DMS114 treated with DMSO at 0.1 percent for 48 hours (cell line): ENCODE measurements around the gene NR1D1.

Source experiments
- DNase-seq: peaks from one replicate; lab custom pipeline; 2025; ENCODE audit not compliant: unreplicated experiment; lab: John Stamatoyannopoulos, UW

Gene NR1D1

DNA sequence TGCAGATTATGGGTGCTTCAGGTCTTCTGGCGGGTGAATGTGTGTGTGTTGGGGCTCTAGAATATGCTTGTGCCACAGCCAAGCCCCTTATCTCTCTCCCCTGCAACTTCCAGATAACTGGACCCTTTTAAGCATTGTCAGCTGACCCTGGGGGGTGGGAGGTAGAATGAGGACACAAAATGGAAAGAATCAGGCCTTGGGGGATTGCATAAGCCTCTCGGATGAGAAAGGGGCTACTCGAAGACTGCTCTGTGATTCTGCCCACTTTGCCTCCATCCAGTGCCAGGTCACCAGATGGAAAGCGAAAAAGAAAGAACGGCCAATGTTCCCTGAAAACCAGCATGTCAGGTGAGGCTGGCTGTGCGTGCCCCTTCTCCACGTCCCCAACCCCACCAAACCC, 23.8 kb downstream of the NR1D1 start:
- no peak for DNase-seq

DNA sequence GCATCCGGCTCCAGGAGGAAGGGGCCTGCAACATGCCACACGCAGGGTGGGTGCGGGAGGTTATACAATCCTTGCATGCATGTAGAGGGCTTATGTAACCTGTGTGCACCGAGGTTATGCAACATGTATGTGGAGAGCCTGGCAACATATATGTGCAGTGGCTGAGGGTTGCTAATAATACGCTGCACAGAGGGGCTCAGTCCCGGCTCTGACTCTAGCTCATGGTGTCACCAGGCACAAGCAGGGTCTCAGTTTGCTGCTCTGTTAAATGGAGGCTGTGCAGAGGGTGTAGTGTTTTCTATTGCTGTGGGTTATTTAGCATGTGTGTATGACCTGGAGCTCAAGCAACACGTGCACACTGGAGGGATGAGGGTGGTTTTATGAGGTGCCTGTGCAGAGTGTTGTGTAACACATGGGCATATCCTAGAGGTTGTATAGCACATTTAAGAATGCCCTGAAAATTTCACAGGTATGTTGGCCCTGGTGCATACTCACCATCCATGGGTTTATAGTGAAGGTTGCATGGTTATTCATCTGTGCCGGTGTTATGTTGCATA, 24.4 kb downstream of the NR1D1 start:
- no peak for DNase-seq

DNA sequence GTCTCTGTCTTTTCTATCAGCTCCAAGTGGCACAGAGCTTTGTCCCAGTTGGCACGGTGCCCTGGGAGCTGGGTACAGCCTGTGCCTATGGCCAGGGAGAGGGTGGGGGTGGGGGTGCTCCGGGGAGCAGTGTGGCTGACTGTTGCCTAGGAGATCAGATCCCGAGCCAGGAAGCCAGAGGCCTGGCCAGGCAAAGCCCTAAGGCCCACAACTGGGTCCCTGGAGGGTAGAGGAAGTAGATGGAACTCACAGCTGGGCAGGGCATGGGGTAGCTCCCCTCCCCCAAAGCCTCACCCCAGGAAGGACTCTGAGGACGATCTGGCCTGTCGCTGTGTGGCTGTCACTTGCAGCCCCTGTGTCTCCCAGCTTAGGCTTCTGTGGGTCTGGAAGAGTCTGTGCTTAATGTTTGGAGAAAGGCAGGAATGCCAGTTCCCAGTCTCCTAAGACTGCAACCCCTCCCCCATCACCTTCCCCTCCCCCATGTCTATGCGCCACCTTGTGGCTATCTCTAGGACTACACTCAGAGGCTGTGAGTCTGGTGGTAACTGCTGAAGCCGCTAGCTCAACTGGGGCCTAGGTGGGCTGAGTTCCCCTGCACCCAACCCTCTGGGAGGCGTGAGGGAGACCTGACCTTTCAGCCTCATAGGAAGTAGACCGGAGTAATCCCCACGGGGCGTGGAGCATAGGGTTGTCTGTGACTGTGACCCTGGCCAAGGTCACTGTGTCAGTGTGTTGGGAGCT, 25.0 kb downstream of the NR1D1 start:
- no peak for DNase-seq

DNA sequence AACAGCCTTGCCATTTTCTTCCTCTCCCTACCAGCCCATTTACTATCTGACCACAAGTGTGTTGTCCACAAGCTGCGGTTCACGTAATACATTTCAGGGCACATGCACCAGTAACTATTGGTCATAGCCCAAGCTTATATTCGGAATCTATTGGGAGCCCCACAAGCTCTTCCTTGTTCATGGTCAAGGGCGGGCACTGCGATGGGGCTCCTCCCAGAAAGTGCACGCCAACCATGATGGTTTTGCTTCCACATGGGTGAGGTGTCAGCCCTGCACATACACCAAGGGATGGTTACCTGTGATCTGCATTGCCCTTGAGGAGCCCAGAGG, 25.6 kb downstream of the NR1D1 start:
- DNase-seq: no peak

GRCh38 chr17:40074175-40074512, 26.2 kb downstream of the NR1D1 start:
- no peak for DNase-seq

DNA sequence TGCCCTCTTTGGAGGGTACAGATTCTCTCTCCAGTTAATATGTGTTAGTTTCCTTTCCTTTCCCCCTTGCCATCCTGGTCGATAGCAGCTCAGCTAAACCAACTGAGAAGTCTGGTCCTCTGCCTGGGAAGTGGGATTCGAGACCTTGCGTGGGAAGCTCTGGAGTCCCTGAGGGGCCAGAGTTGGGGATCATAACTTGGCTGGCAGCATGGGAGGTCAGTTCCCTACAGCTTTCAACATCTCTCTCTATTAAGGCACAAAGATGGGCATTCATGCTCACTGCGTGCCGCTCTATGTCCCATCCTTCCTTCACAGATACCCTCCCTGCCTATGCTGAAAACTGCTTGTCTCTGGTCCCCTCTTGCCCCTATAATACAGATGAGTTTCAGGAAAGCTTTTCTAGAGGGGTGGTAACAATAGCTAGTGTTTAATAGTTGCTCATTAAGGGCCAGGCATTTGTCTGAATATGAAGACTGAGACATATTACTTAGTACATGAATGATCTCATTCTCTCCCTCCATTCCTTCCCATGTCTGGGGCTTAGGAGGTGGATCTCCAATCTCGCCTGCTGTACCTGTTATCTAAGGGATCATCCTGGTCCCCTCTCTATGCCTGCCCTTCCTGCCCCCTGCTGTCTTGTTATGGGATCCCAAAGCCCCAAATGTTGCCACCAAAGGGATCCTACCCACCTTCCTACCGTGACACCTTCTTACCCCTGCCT, 26.8 kb downstream of the NR1D1 start:
- no peak for DNase-seq

DNA sequence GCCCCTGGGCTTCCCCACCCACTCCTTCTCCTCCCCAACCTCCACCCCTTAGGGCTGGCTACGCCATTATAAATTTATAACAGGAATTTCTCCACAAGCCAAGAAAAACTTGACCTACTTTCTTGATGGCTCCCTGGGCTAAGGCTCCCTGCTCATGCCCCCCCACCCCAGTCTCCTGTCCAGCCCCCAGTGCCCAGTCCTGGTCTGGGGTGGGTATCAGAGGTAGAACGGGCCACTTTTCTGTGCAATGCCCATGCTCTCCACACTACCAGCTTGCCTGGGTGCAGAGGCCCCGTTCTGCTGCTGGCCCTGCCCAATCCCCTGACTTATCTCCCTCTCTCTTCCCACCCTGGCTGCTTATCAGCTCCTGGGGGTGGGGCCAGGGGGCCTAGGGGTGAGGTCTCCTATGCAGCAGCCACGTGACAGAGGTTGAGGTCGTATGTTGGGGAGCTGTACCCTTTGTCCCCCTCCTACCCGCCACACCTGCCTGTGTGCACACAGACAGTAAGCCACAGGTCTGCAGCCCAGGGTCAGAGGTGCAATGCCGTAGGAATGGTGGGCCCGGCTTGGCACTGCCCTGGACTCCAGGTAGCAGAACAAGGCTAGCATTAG, 27.5 kb downstream of the NR1D1 start:
- no peak for DNase-seq

DNA sequence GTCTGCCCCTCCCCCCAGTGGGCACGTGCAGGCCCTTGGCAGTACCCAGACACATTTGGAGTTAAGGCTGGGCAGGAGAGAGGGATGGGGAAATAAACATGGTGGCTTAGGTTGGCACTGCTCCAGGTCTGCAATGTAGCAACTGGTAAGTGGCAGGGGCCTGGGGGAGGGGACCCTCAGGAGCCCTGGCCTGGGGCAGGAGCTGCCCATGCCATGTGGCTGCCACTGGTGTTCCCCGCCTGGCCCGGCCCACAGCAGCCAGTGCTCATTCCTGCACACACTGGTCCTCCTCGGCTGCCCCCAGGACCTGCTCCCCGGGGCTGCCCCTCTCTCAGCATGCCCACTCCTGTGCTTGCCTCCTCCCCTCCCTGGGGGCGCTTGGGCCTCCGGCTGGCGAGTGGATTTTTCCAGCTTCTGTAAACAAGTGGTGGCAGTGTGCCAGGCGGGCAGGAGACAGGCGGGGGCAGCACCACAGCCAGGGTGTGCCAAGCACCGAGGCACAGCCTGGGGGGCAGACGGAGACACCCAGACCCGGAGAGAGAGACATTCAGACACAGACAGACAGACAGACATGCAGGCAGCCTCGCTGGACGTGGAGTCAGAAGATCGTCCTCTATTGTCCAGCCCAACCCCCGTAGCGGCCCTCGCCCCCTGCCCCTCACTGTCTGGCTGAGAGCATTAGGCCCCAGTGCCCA, 28.2 kb downstream of the NR1D1 start:
- DNase-seq: no peak

GRCh38 chr17:40071313-40072039, 28.9 kb downstream of the NR1D1 start:
- no peak for DNase-seq

DNA sequence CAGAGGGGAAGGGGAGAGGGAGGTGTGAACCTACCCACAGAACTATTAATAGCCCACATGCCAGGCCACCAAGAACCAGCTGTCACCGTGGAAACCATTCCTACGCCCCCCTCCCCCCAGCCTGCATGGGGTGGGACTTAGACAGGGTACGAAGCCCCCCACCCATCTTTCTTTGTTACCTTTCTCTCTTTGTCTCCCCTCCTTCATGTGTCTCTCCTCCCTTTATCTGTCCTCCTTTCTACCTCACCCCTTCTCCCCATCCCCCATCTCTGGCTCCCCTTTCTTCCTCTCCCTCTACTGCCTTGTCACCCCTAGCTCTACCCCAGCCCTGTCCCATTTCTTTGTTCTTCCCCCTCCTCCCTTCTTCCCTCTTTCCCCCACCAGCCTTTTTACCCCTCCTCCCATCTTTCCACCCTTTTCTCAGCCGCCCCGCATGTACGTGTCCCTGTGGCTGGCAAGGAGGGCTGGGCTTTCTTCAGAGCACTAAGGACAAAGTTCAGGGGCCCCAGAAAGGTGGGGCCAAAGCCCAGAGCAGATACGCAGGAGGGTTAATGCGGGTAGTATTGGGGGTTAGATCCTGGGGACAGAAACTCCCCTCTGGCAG, 29.6 kb downstream of the NR1D1 start:
- no peak for DNase-seq

DNA sequence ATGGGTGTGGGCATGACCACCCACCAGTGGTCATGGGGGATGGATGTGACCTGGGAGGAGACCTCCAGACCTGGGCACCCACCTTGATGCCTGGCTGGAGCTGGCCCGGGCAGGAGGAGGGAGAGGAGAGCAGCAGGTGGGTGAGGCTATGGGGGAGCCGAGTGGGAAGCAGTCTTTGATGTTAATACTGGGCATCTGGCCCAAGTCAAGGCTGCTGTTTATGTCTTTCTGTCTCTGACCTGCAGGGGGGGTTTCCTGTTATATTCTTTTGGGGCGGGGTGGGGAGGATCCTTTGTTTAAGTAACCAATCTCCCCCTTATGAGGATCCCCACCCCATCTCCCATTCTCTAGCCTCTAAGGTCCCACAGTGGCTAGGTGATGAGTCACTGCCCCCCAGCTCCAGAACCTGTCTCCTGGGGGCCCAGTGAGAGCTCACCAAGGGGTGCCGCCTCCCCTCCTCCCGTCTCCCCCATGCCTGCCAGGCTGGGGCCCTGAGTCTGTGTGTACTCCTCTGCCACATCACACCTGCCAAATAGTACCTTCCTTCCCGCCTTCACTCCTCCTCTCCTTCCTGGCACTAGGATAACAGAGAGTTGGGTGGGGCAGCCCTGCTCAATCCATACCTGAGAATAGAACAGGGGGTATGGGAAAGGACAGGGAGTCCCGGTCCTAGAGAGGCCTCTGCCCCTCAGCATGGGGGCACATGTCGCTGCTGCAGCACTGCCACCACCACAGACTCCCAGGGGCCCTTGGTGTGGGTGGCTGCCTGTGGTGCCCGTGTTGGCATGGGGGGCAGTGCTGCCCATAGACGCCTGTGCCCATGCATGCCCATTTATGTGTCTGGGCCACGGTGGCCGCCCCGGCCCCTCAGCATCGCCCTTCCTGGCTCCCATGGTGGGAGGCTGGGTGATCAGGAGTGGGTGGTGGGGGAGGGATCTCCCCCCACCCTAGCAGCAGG, 30.4 kb downstream of the NR1D1 start:
- no peak for DNase-seq

DNA sequence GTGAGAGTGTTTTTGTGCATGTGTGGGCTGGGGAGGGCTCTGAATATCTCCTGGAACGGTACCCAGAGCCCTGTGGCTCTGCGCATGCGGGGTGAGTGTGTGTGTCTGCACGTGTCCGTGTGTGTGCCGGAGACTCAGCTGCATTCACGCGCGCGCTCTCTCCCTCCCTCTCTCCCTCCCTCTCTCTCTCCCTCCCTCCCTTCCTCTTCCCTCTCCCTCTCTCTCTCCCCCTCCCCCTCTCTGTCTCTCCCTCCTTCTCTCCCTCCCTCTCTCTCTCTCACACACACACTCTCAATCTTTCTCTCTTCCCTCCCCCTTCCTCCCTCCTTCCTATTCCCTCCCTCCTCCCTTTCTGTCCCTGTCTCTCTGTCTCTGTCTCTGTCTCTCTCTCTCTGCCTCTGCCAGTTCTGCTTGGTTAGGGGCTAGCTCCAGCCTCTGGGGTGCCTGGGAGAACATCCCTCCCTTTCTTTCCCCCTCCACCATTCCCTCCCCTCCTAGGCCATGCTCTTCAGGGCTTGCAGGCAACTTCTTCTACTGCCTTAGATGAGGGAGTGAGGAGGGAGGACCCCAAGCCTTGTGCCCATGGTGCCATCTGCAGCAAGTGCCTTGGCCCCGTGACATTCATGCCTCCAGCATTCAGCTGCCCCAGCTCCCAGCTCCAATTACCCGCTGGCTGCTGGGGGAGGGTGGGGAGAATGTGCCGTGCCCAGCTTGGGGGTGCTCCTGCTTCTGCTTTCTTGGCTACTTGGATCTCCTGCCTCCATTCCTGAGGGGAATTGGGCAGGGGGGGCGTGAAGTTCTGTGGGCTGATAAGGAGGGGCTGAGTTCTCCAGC, 31.3 kb downstream of the NR1D1 start:
- no peak for DNase-seq

- DNase-seq: no peak
Measured at GRCh38 chr17:40068584-40068916, 31.8 kb downstream of the NR1D1 start.

DNA sequence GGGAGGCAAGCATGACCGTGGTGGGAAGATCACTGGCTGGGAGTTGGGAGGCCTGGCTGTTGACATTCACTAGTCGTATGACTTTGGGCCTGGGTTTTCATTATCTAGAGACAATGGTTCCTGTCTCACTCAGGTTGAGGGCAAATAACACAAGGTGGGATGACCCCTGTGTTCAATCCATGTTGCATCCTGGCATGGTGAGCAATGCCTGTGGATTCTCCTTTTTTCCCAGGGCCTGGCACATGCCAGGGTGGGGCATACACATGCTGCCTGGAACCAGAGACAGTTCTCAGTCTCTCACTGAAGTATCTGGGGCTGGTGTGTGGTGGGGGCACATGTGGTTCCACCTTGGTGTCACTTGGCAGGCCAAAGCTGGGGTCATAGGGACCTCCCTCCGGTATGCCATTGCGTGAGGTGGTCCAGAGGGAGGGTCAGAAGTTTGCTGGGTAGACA, 32.2 kb downstream of the NR1D1 start:
- DNase-seq: no peak

- no peak for DNase-seq
Measured at GRCh38 chr17:40067710-40068109, 32.7 kb downstream of the NR1D1 start.

DNA sequence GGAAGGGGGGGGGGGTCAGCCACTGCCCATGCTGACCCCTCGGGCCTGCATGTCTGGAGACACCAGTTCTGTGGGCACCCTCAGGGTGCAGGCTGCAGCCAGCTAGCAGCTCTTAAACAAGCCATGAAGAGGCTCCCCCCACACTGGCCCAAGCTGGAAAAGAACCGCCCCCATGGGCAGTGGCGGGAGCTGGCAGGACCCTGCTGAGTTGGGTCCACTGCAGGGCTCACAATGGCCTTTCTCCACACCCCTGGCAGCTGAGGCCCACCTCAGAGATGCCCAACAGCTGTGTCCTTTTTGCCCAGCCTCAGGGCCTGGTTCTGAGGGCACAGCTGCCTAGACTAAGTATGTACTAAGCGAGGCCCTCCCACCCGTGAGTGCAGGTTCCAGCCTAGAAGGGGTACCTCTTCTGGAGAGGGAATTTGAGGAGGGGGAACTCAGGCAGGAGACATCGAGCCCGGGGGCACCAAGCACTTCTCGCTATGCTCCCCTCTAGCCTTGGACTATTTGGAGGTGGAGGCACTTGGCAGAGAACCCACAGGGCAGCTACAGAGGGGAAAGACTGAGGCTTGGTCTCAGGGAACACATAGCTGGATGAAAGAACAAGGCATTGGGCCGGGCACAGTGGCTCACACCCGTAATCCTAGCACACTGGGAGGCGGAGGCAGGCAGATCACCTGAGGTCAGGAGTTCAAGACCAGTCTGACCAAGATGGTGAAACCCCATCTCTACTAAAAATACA, 34.4 kb downstream of the NR1D1 start:
- DNase-seq: no peak

DNA sequence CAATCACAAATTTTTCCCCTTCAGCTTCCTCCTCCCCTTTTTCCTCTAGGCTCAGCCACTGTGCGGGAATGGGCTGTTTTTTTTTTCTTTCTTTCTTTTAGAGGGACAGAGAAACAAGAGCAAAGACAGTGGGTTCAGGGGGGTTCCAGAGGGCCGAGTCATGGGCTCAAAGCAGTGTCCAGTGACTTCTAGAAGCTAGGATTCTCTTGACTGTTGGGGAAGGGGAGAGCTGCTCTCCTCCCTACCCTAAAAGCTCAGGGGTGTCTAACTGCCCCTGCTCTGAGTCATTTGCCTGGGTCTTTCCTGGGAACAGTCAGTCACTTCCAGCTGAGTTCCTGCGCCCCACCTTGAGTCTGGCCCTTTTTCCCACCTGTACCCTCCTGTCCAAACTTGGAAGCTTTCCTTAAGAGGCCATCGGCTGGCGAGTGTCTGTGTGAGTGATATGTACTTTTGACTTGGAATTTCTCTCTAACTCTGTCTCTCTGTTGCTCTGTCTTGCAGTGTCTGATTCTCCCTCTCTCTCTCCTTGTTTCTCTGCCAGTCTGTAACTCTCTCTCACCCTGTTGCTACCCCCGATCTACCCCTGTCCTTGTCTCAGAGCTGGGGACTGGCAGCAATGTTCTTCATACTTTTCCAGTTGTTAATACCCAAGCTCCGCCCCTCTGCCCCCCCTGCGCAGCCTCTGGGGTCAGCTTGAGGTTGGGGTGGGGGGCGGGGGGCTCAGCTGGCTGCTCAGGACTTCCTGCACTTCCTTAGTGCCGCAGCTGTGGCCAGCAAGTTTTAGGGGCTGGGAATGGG, 35.2 kb downstream of the NR1D1 start:
- no peak for DNase-seq
